Body of pancreas (tissue), 4 donors: Measurements from ENCODE around the gene PTPRQ.

ENCODE experiments used
- POLR2A ChIP-seq, 3 donors: fragments of 450-650 bp; IDR thresholded peaks; one replicate each; pipeline ENCODE4 v1.6.1; 2016; ENCODE audit warnings: antibody characterized with exemption in 3 of 3, mild to moderate bottlenecking in 2 of 3
- TF ChIP-seq, protein P1 (sequence below), 7 experiments: fragments of 450-650 bp in 4 of 7; fragments of 200-600 bp in 3 of 7; sonication (generic) in 3 of 7; IDR thresholded peaks; one replicate each; pipeline ENCODE4 v1.5.1; 2016 to 2019; ENCODE audit warnings: antibody characterized with exemption in 7 of 7

DNA sequence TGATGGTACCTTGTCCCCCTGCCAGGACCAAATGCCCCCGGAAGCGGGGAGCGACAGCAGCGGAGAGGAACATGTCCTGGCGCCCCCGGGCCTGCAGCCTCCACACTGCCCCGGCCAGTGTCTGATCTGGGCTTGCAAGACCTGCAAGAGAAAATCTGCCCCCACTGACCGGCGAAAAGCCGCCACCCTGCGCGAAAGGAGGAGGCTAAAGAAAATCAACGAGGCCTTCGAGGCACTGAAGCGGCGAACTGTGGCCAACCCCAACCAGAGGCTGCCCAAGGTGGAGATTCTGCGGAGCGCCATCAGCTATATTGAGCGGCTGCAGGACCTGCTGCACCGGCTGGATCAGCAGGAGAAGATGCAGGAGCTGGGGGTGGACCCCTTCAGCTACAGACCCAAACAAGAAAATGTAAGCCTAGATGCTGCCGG is 263.8 kb downstream of the PTPRQ start:
- TF ChIP-seq, protein P1, sequence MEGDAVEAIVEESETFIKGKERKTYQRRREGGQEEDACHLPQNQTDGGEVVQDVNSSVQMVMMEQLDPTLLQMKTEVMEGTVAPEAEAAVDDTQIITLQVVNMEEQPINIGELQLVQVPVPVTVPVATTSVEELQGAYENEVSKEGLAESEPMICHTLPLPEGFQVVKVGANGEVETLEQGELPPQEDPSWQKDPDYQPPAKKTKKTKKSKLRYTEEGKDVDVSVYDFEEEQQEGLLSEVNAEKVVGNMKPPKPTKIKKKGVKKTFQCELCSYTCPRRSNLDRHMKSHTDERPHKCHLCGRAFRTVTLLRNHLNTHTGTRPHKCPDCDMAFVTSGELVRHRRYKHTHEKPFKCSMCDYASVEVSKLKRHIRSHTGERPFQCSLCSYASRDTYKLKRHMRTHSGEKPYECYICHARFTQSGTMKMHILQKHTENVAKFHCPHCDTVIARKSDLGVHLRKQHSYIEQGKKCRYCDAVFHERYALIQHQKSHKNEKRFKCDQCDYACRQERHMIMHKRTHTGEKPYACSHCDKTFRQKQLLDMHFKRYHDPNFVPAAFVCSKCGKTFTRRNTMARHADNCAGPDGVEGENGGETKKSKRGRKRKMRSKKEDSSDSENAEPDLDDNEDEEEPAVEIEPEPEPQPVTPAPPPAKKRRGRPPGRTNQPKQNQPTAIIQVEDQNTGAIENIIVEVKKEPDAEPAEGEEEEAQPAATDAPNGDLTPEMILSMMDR (IDR thresholded peaks at IDR 0.05), result no peak
- TF ChIP-seq POLR2A (IDR thresholded peaks at IDR 0.05), result no peak
